Chondrocyte (in vitro differentiated cells): Measurements from ENCODE around the gene LGALS9. TPM values are rescaled to one million over a fixed set of nuclear protein-coding genes. Genes with fewer than 3 reads are reported as not detected.

ENCODE experiments used
- DNase-seq: peaks from one replicate; pipeline ENCODE4 v3.0.0; 2021; ENCODE audit warnings: mixed read lengths, low spot score
- H3K27ac Mint-ChIP-seq: one replicate; pipeline ENCODE4 v1.8.0; 2021; ENCODE audit warnings: mild to moderate bottlenecking, moderate library complexity, mixed read lengths; ENCODE audit not compliant: unreplicated experiment
- H3K27me3 Mint-ChIP-seq: 2 replicates; pipeline ENCODE4 v1.8.0; 2021; ENCODE audit warnings: low read depth, mixed read lengths
- H3K36me3 Mint-ChIP-seq: 2 replicates; pipeline ENCODE4 v1.8.0; 2021; ENCODE audit warnings: low read depth, mixed read lengths
- H3K4me1 Mint-ChIP-seq: 2 replicates; pipeline ENCODE4 v1.8.0; 2021; ENCODE audit warnings: low read depth, mild to moderate bottlenecking, mixed read lengths
- H3K4me3 Mint-ChIP-seq: one replicate; pipeline ENCODE4 v1.8.0; 2021; ENCODE audit warnings: mild to moderate bottlenecking, moderate library complexity, mixed read lengths; ENCODE audit not compliant: unreplicated experiment
- H3K9me3 Mint-ChIP-seq: 2 replicates; pipeline ENCODE4 v1.8.0; 2021; ENCODE audit warnings: low read depth, mixed read lengths
- CTCF ChIP-seq: fragments of 200-600 bp; sonication (generic); IDR thresholded peaks from 2 replicates; pipeline ENCODE4 v1.5.0; 2021; ENCODE audit warnings: antibody characterized with exemption, mild to moderate bottlenecking, moderate library complexity
- long read RNA-seq: library from polyadenylated mRNA; stranded (forward); transcript quantifications from one replicate; pipeline ENCODE4 v2.0.0, GENCODE V29; 2021
- total RNA-seq: library from RNA; stranded (reverse); gene quantifications from 3 replicates; pipeline ENCODE4 v1.2.1, GENCODE V29; 2021

LGALS9 gene
- total RNA-seq, result 2.1 to 4.3 TPM (median 2.9 TPM) in 3 replicates
- long read RNA-seq, partial matches to known transcripts, result 0 of 1 reads
- long read RNA-seq, other reads (novel, unspliced or antisense), result 1 of 1 reads

- TF ChIP-seq CTCF, result no peak
- Mint-ChIP-seq H3K27me3 (no peaks in the 10 kb centered on the region), H3K36me3 (peaks cover 15% of the 10 kb centered on the region), H3K4me1 (peaks cover 30% of the 10 kb centered on the region), H3K4me3 (no peak within 1 kb of the TSS), H3K9me3 (no peaks in the 10 kb centered on the region), H3K27ac (no peak within 1 kb of the TSS)
- DNase-seq, result no peak
Measured at GRCh38 chr17:27630607-27631410, at the start of gene LGALS9. Gene LGALS9, plus strand, starts transcription at chr17:27631188. Its CDS starts 78 bp downstream, at chr17:27631266.

GRCh38 chr17:27582696-27583095 is 48.3 kb upstream of the LGALS9 start:
- no peak for TF ChIP-seq CTCF
- Mint-ChIP-seq H3K4me1 (peaks cover 78% of the 10 kb centered on the region), H3K27me3 (no peaks in the 10 kb centered on the region), H3K27ac (no peak overlapping the region), H3K9me3 (no peaks in the 10 kb centered on the region), H3K36me3 (peaks cover 8% of the 10 kb centered on the region), H3K4me3 (no peak overlapping the region)
- DNase-seq, result no peak

GRCh38 chr17:27585153-27585681 is 45.8 kb upstream of the LGALS9 start:
- no peaks in the 10 kb centered on the region for H3K9me3 Mint-ChIP-seq
- peak overlapping the region; percentile 96 for H3K27ac Mint-ChIP-seq
- DNase-seq, result no peak
- H3K4me1 Mint-ChIP-seq, result peaks cover 62% of the 10 kb centered on the region
- H3K4me3 Mint-ChIP-seq, result no peak overlapping the region
- TF ChIP-seq CTCF, result no peak
- peaks cover 17% of the 10 kb centered on the region for H3K36me3 Mint-ChIP-seq
- H3K27me3 Mint-ChIP-seq, result no peaks in the 10 kb centered on the region

- DNase-seq, result no peak
- Mint-ChIP-seq H3K36me3 (peaks cover 22% of the 10 kb centered on the region), H3K4me1 (peaks cover 59% of the 10 kb centered on the region), H3K9me3 (no peaks in the 10 kb centered on the region), H3K4me3 (peak overlapping the region; percentile 31), H3K27me3 (no peaks in the 10 kb centered on the region), H3K27ac (peak overlapping the region; percentile 96)
- no peak for TF ChIP-seq CTCF
Measured at GRCh38 chr17:27585792-27586191, 45.2 kb upstream of the LGALS9 start.

GRCh38 chr17:27586203-27586721 is 44.7 kb upstream of the LGALS9 start:
- peak overlapping the region; percentile 96 for H3K27ac Mint-ChIP-seq

More at GRCh38 chr17:27586203-27586721, 44.7 kb upstream of the LGALS9 start:
- no peaks in the 10 kb centered on the region for H3K27me3 Mint-ChIP-seq
- DNase-seq, result peak; percentile 84
- no peaks in the 10 kb centered on the region for H3K9me3 Mint-ChIP-seq
- H3K36me3 Mint-ChIP-seq, result peaks cover 24% of the 10 kb centered on the region
- H3K4me3 Mint-ChIP-seq, result peak overlapping the region; percentile 31
- TF ChIP-seq CTCF, result peak; percentile 30
- peaks cover 60% of the 10 kb centered on the region for H3K4me1 Mint-ChIP-seq
